Activated CD4-positive, alpha-beta T cell treated with anti-CD3 and anti-CD28 coated beads for 48 hours (primary cell): ENCODE measurements around the gene ZKSCAN8.
A peak's percentile ranks its signal among the peaks of the same experiment; 100 is the strongest.

Experiments
- DNase-seq: peaks from one replicate; pipeline ENCODE4 v3.0.0-alpha.2; 2020

Gene ZKSCAN8

DNA sequence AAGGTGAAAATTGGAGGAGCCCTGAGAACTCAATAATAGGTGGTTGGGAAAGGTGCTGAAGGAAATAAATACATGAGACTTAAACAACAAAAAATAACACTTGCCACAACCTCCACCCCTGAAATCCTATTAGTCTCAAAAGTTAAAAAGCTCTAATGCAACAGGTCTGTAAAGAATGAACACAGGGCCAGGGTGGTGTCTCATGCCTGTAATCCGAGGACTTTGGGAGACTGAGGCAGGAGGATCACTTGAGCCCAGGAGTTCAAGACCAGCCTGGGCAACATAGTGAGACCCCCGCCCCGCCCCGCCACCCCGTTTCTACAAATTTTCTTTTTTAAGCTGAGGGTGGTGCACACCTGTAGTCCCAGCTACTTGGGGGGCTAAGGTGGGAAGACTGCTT, 1.1 kb upstream of the ZKSCAN8 start:
- DNase-seq, result no peak

DNA sequence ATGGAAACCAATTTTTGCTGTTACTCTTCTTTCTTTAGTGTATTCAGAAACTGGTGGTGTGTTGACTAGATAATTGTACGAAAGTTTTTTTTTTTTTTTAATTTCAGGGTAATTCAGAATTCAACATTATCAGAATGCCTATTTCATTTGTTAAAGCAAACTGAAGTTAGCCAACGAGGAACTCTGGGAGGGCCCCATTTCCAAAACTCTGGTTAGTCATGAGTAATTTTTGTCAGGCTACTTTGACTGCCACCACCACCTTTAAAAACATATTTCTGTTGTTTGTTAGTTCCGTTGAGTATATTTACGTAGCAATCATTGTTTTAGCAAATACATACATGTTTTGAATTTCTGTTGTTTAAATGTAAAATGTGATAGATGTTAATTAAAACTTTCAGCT, 763 bp downstream of the ZKSCAN8 start:
- DNase-seq, result no peak

- DNase-seq, result no peak
Observed at GRCh38 chr6:28145231-28145630, 3.5 kb downstream of the ZKSCAN8 start.

DNA sequence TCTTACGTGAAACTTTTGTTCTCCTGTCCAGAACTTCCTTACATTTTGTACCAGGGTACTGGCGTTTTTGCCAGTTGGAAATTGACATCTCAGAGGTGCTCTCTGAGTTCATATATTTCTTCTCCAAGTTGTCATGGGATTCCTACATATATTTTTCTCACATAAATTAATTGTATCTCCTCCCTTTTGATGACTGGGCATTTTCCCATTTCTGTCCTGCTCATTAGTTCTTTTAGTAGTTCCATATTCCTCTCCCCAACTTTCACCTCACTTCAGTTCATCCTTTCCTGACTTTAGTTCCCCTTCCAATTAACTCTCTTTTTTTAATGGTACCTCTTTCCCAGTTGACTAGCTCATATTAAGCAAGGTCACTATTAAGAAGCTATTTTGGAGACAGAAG, 10.8 kb downstream of the ZKSCAN8 start:
- no peak for DNase-seq

DNA sequence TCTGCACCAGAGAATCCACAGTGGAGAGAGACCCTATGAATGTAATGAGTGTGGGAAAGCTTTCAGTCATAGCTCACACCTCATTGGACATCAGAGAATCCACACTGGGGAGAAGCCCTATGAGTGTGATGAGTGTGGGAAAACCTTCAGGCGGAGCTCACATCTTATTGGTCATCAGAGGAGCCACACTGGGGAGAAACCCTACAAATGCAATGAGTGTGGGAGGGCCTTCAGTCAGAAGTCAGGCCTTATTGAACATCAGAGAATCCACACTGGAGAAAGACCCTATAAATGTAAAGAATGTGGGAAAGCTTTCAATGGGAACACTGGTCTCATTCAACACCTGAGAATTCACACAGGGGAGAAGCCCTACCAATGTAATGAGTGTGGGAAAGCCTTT, 11.9 kb downstream of the ZKSCAN8 start:
- DNase-seq, result no peak

GRCh38 chr6:28154357-28154756, 12.7 kb downstream of the ZKSCAN8 start:
- no peak for DNase-seq

DNA sequence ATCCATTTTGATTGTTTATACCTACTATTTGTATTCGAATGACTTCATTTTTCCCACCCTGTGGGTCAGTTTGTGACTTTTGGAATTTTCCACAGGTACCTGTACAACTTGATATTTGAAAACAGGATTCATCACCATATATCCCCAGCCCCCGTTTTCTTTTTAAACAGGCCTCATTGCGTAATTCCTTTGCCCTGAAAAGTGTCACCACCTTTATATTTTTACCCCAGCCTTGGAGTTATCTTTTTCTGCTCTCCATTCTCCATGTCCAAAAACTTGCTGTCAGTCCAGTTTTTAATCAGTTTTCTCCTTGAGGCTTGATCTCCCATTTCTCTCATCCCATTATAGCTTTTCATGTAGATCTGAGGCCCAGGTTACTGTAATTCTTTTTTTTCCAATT, 16.6 kb downstream of the ZKSCAN8 start:
- DNase-seq, result no peak

GRCh38 chr6:28159029-28159607, 17.4 kb downstream of the ZKSCAN8 start:
- no peak for DNase-seq

DNA sequence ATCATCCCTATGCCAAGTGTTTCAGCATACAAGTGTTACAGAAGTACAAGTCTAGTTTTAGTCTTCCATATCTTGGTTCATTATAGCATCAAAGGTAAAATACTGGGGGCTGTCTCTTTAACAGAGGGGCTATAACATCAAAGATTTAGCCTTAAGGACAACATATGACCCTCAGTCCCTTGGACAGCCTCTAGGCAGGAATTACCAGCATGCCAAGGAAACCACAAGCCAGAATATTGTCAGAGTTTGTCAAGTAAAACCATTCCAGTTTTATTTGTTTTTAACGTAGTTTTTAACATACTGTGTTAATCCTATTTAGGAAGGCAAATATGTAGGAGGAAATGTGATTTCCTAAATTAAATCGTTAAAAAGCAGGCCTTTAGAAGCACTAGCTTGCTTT, 18.6 kb downstream of the ZKSCAN8 start:
- no peak for DNase-seq

GRCh38 chr6:28161410-28162079, 19.9 kb downstream of the ZKSCAN8 start:
- DNase-seq, result peak; percentile 92

GRCh38 chr6:28165563-28165962, 23.9 kb downstream of the ZKSCAN8 start:
- DNase-seq, result no peak

GRCh38 chr6:28167068-28167467, 25.4 kb downstream of the ZKSCAN8 start:
- DNase-seq, result no peak

- DNase-seq, result no peak
Observed at GRCh38 chr6:28167926-28168325, 26.2 kb downstream of the ZKSCAN8 start.

- DNase-seq, result no peak
Observed at GRCh38 chr6:28171271-28171670, 29.6 kb downstream of the ZKSCAN8 start.

GRCh38 chr6:28172006-28172405, 30.3 kb downstream of the ZKSCAN8 start:
- no peak for DNase-seq

- DNase-seq, result no peak
Observed at GRCh38 chr6:28176373-28176772, 34.7 kb downstream of the ZKSCAN8 start.

- no peak for DNase-seq
Observed at GRCh38 chr6:28182255-28182654, 40.6 kb downstream of the ZKSCAN8 start.

- DNase-seq, result no peak
Observed at GRCh38 chr6:28188111-28188979, 46.7 kb downstream of the ZKSCAN8 start.

GRCh38 chr6:28200020-28200419, 58.3 kb downstream of the ZKSCAN8 start:
- DNase-seq, result no peak

GRCh38 chr6:28203201-28203600, 61.5 kb downstream of the ZKSCAN8 start:
- no peak for DNase-seq

DNA sequence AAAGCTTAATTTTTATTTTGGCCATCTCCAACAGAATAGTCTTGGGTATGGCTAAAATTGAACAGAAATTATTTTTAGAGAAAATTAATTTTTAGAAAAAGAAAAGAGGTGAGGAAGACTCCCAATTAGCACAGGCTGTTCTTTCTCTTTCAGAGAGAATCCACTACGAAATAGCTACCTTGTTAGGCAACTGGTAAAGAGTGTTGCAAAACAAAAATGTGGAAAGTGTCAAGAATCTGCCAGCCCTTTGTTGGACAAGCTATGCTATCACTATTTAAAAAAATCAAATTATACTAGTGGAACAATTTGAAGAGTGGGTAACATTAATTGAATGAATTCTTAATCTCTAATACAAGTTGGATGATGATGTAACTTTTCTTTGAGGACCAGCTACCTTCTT, 64.2 kb downstream of the ZKSCAN8 start:
- DNase-seq, result no peak

GRCh38 chr6:28206527-28206926, 64.8 kb downstream of the ZKSCAN8 start:
- no peak for DNase-seq

DNA sequence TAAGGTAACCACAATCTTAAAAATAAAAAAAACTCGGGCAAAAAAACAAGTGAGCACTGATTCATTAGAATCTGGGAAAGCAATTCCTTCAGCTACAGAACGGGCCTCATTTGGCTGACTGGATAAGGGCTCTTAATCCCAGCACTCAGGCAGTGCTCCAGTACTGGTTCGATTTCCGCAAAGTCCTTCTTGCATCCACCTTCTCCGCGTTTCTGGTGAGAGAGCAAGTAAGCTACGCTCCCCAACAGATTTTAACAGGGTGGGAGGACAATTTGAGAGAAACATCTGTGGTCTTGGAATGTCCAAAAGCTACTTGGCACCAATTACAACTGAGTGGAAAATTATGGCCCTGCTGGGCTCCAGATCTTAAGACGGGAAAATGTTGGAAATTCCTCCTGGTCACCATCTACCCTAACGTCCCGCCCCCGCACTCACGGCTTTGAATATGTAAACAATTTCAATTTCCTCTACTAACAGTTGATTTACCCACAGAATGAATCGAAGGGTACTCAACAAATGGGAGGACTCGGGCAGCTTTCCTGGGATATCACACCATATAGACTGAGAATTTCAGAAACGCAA, 65.3 kb downstream of the ZKSCAN8 start:
- DNase-seq, result no peak
